Measurements from ENCODE around the gene SYNDIG1. TPM values are rescaled to one million over a fixed set of nuclear protein-coding genes. Genes with fewer than 3 reads are reported as not detected.

The SYNDIG1 gene
- polyA plus RNA-seq, 1 donor from 2014 or later, result 0.22 TPM

GRCh38 chr20:24678351-24679106, 209.1 kb downstream of the SYNDIG1 start:
- Histone ChIP-seq H4K20me1 (ENCODE audit: insufficient read depth) (no peaks in the 10 kb centered on the region), H3K27ac (ENCODE audit: low read length) (no peak overlapping the region), H3K79me2 (replicated peaks; ENCODE audit: insufficient read depth, low read length) (no peaks in the 10 kb centered on the region)

More at GRCh38 chr20:24678351-24679106, 209.1 kb downstream of the SYNDIG1 start:
- Histone ChIP-seq H3K9ac (ENCODE audit: low read length) (no peak overlapping the region), H3K27me3 (ENCODE audit: insufficient read depth, low read depth, low read length) (no peaks in the 10 kb centered on the region), H3F3A (ENCODE audit: insufficient read depth, low read length, poor library complexity, severe bottlenecking) (no peaks in the 10 kb centered on the region), H3K4me3 (ENCODE audit: low read length) (no peak overlapping the region), H3K9me3 (ENCODE audit: low read length) (no peaks in the 10 kb centered on the region), H2AFZ (ENCODE audit: low read depth, low read length) (no peak overlapping the region), H3K9me2 (ENCODE audit: insufficient read depth, low read length) (no peaks in the 10 kb centered on the region), H3K36me3 (ENCODE audit: insufficient read depth, low read length) (no peaks in the 10 kb centered on the region), H3K4me2 (ENCODE audit: low read length) (no peak overlapping the region)
- TF ChIP-seq TAF1 (IDR thresholded peaks at IDR 0.05; ENCODE audit: low read depth) (no peak), EZH2 (IDR thresholded peaks at IDR 0.05; ENCODE audit: borderline replicate concordance, insufficient read depth, low read length, poor library complexity, severe bottlenecking) (no peak), SMC3 (conservative IDR thresholded peaks at IDR 0.05; ENCODE audit: poor library complexity) (no peak), REST (IDR thresholded peaks at IDR 0.05; ENCODE audit: borderline replicate concordance) (no peak), CTCF (IDR thresholded peaks at IDR 0.05; ENCODE audit: poor library complexity, severe bottlenecking) (no peak), EP300 (conservative IDR thresholded peaks at IDR 0.05; ENCODE audit: poor library complexity, severe bottlenecking) (no peak), MXI1 (conservative IDR thresholded peaks at IDR 0.05; ENCODE audit: poor library complexity, severe bottlenecking) (no peak), POLR2AphosphoS5 (IDR thresholded peaks at IDR 0.05) (no peak), RAD21 (conservative IDR thresholded peaks at IDR 0.05) (no peak)
